Measurements from ENCODE around the gene CKMT1B.
"Not testable (repeated sequence)": the region's sequence is repeated elsewhere in the genome, so short reads cannot be mapped to it uniquely, and the experiment has no call there.

- not testable (repeated sequence) for TF ChIP-seq POLR2AphosphoS5 (IDR thresholded peaks at IDR 0.05); POLR2A (IDR thresholded peaks at IDR 0.05; ENCODE audit: low read depth); EP300 (IDR thresholded peaks at IDR 0.05)
- TF ChIP-seq, protein P1, sequence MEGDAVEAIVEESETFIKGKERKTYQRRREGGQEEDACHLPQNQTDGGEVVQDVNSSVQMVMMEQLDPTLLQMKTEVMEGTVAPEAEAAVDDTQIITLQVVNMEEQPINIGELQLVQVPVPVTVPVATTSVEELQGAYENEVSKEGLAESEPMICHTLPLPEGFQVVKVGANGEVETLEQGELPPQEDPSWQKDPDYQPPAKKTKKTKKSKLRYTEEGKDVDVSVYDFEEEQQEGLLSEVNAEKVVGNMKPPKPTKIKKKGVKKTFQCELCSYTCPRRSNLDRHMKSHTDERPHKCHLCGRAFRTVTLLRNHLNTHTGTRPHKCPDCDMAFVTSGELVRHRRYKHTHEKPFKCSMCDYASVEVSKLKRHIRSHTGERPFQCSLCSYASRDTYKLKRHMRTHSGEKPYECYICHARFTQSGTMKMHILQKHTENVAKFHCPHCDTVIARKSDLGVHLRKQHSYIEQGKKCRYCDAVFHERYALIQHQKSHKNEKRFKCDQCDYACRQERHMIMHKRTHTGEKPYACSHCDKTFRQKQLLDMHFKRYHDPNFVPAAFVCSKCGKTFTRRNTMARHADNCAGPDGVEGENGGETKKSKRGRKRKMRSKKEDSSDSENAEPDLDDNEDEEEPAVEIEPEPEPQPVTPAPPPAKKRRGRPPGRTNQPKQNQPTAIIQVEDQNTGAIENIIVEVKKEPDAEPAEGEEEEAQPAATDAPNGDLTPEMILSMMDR (IDR thresholded peaks at IDR 0.05) = not testable (repeated sequence)
Observed at GRCh38 chr15:43600200-43600599, 6.4 kb downstream of the CKMT1B start.
